Osteoblast (primary cell): Measurements from ENCODE around the gene HRH2. TPM values are rescaled to one million over a fixed set of nuclear protein-coding genes. Genes with fewer than 3 reads are reported as not detected.

Experiments
- DNase-seq: peaks from one replicate; pipeline ENCODE4 v3.0.0; 2011; ENCODE audit warnings: low spot score, mixed read lengths; ENCODE audit not compliant: insufficient read length; ENCODE audit errors: missing footprints
- H2AFZ ChIP-seq: 2 replicates; pipeline ENCODE4 v1.6.0; 2011; ENCODE audit warnings: mild to moderate bottlenecking, low read length
- H3K27ac ChIP-seq: 2 replicates; pipeline ENCODE4 v1.5.1; 2011; ENCODE audit warnings: mild to moderate bottlenecking, low read depth, low read length, moderate library complexity
- H3K27me3 ChIP-seq: 2 replicates; pipeline ENCODE4 v1.6.0; 2012; ENCODE audit warnings: mild to moderate bottlenecking, control low read depth, inconsistent platforms, low read length, moderate library complexity; ENCODE audit not compliant: insufficient read depth
- H3K36me3 ChIP-seq: 2 replicates; pipeline ENCODE4 v1.5.1; 2011; ENCODE audit warnings: mild to moderate bottlenecking, low read length, control low read depth, moderate library complexity; ENCODE audit not compliant: insufficient read depth
- H3K4me1 ChIP-seq: 2 replicates; pipeline ENCODE4 v1.5.1; 2011; ENCODE audit warnings: mild to moderate bottlenecking, low read length, control low read depth, moderate library complexity; ENCODE audit not compliant: insufficient read depth
- H3K4me2 ChIP-seq: 2 replicates; pipeline ENCODE4 v1.6.0; 2011; ENCODE audit warnings: mild to moderate bottlenecking, low read length; ENCODE audit not compliant: insufficient read depth
- H3K4me3 ChIP-seq: fragments of 200-600 bp; sonication (generic); 3 replicates; pipeline ENCODE4 v1.5.1; 2012; ENCODE audit warnings: mild to moderate bottlenecking, low read length, inconsistent platforms; ENCODE audit not compliant: insufficient read depth
- H3K79me2 ChIP-seq: 2 replicates; pipeline ENCODE4 v1.6.0; 2012; ENCODE audit warnings: mild to moderate bottlenecking, low read length, control low read depth, inconsistent platforms; ENCODE audit not compliant: insufficient read depth
- H3K9me3 ChIP-seq: 2 replicates; pipeline ENCODE4 v1.5.1; 2011; ENCODE audit warnings: low read depth, low read length, control low read depth
- H4K20me1 ChIP-seq: 2 replicates; pipeline ENCODE4 v1.6.0; 2012; ENCODE audit warnings: mild to moderate bottlenecking, low read length, control low read depth; ENCODE audit not compliant: insufficient read depth
- total RNA-seq: library from RNA; depleted of rRNA; stranded (reverse); fragments of >200 nt; gene quantifications from 2 replicates; pipeline ENCODE4 v1.2.3, GENCODE V29; 2012
- TF ChIP-seq, protein P1 (sequence below): IDR thresholded peaks from 2 replicates; pipeline ENCODE4 v1.5.1; 2011; ENCODE audit warnings: mild to moderate bottlenecking, low read depth, low read length, moderate library complexity; ENCODE audit errors: extremely low read depth

The HRH2 gene
- total RNA-seq, 1 donor: 0.36 TPM

DNA sequence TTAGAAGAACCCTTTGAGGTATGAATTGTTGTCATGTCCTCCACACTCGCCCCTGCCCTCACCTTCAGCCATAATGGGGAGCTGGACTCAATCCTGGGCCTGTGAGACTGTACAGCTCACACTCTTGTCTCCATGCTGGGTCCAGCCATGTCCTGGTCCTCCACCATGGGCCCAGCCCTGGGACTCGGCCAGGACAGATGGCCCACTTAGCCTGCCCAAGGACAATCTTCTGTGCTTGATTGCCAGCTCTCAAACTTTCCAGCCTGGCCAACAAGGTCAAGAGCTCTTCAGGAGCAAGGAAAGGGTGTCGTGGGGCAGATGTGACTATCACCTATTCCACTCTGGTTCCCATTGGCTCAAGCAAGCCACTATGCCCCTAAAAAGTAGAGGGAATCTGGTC, 90.8 kb downstream of the HRH2 start:
- Histone ChIP-seq H3K4me3 (no peak overlapping the region), H2AFZ (no peak overlapping the region)
- TF ChIP-seq, protein P1, sequence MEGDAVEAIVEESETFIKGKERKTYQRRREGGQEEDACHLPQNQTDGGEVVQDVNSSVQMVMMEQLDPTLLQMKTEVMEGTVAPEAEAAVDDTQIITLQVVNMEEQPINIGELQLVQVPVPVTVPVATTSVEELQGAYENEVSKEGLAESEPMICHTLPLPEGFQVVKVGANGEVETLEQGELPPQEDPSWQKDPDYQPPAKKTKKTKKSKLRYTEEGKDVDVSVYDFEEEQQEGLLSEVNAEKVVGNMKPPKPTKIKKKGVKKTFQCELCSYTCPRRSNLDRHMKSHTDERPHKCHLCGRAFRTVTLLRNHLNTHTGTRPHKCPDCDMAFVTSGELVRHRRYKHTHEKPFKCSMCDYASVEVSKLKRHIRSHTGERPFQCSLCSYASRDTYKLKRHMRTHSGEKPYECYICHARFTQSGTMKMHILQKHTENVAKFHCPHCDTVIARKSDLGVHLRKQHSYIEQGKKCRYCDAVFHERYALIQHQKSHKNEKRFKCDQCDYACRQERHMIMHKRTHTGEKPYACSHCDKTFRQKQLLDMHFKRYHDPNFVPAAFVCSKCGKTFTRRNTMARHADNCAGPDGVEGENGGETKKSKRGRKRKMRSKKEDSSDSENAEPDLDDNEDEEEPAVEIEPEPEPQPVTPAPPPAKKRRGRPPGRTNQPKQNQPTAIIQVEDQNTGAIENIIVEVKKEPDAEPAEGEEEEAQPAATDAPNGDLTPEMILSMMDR: no peak

DNA sequence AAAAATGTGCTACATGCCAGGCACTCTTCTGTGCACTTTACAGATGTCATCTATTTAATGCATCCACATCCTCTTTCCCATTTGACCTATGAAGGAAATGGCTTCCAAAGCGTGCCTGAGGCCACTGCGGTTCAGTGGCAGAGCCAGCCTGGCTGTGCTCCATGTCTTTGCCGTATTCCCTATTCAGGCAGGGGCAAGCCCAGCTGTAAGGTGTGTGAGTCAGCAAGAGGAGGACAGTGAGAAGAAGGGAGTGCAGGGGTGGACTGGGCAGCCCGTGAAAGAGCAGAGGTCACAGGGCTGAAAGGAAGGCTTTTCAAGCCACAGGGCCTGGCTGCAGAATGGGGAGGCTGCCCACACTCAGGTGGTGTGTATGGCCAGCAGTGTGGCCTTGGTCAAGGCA, 91.7 kb downstream of the HRH2 start:
- H3K9me3 ChIP-seq: no peaks in the 10 kb centered on the region
- H3K36me3 ChIP-seq: no peaks in the 10 kb centered on the region
- no peaks in the 10 kb centered on the region for H4K20me1 ChIP-seq
- H3K27ac ChIP-seq: no peak overlapping the region
- no peak overlapping the region for H3K4me2 ChIP-seq
- no peaks in the 10 kb centered on the region for H3K27me3 ChIP-seq
- H3K4me3 ChIP-seq: no peak overlapping the region
- no peak overlapping the region for H2AFZ ChIP-seq
- DNase-seq: no peak
- TF ChIP-seq, protein P1: no peak
- H3K4me1 ChIP-seq: no peaks in the 10 kb centered on the region
- no peaks in the 10 kb centered on the region for H3K79me2 ChIP-seq

More for the DNA sequence above, 90.8 kb downstream of the HRH2 start:
- no peaks in the 10 kb centered on the region for H3K27me3 ChIP-seq
- H3K4me1 ChIP-seq: no peaks in the 10 kb centered on the region
- H3K9me3 ChIP-seq: no peaks in the 10 kb centered on the region
- H4K20me1 ChIP-seq: no peaks in the 10 kb centered on the region
- H3K27ac ChIP-seq: no peak overlapping the region
- H3K79me2 ChIP-seq: no peaks in the 10 kb centered on the region
- no peak for DNase-seq
- no peaks in the 10 kb centered on the region for H3K36me3 ChIP-seq
- no peak overlapping the region for H3K4me2 ChIP-seq

- Histone ChIP-seq H3K36me3 (no peaks in the 10 kb centered on the region), H3K4me1 (no peaks in the 10 kb centered on the region), H2AFZ (no peak overlapping the region), H3K4me3 (no peak overlapping the region), H4K20me1 (no peaks in the 10 kb centered on the region), H3K27me3 (no peaks in the 10 kb centered on the region), H3K79me2 (no peaks in the 10 kb centered on the region), H3K27ac (no peak overlapping the region), H3K9me3 (no peaks in the 10 kb centered on the region), H3K4me2 (no peak overlapping the region)
- DNase-seq: no peak
- TF ChIP-seq, protein P1: no peak
Measured at GRCh38 chr5:175750511-175750931, 92.7 kb downstream of the HRH2 start.

DNA sequence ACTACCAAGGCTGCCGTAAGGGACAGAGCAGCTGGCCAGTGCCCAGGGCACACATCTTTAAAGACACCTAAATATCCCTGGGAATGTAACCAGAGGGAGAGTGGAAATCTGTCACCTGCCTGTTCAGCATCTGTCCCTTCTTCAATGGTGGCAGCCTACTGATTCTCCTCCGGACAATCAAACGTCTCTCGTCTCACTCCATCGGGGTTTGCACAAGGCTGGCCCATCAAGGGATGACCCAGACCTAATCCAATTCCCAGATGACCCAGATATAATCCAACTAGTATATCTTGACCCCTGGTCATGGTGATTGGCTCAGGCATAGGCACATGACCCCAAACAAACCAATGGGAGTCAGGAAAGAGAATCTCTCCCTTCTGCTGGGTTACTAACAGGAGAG, 93.5 kb downstream of the HRH2 start:
- H3K4me1 ChIP-seq: no peaks in the 10 kb centered on the region
- no peak overlapping the region for H3K4me3 ChIP-seq
- H2AFZ ChIP-seq: no peak overlapping the region
- no peaks in the 10 kb centered on the region for H3K36me3 ChIP-seq
- DNase-seq: no peak
- H3K4me2 ChIP-seq: no peak overlapping the region
- no peaks in the 10 kb centered on the region for H4K20me1 ChIP-seq
- H3K27ac ChIP-seq: no peak overlapping the region
- TF ChIP-seq, protein P1: no peak
- no peaks in the 10 kb centered on the region for H3K9me3 ChIP-seq
- no peaks in the 10 kb centered on the region for H3K27me3 ChIP-seq
- no peaks in the 10 kb centered on the region for H3K79me2 ChIP-seq
